Prostate gland (tissue), 2 donors: ENCODE data around the gene NHSL2.

ENCODE experiments used
- POLR2A ChIP-seq: fragments of 450-650 bp; IDR thresholded peaks from one replicate; pipeline ENCODE4 v1.6.1; 2016; ENCODE audit warnings: antibody characterized with exemption, mild to moderate bottlenecking
- TF ChIP-seq, protein P1 (sequence below), 4 experiments: fragments of 200-600 bp in 2 of 4; fragments of 450-650 bp in 2 of 4; sonication (generic) in 2 of 4; IDR thresholded peaks; 1 replicate in 3 of 4; 2 replicates in 1 of 4; pipeline ENCODE4 v1.5.1; 2016 to 2019; ENCODE audit warnings: antibody characterized with exemption in 4 of 4, mild to moderate bottlenecking in 2 of 4, moderate library complexity in 2 of 4

DNA sequence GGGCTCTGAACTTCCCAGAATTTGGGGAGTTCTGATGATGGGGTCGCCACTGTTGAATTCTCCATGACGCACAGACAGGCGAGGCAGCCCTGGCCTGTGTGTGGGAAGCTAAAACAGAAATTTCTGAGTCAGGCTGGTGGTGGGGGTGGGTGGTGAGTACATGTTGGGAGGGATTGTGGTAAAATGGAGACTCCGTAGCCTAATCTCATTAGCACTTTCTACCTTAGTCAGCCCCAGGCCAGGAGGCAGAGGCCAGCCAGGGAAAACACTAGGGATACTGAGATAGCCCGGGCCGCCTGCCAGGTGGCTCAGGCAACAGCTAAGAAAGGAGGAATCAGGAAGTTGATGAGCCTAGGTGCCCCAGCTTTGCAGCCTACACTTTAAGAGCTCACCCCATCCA is 39.3 kb upstream of the NHSL2 start:
- TF ChIP-seq POLR2A, result no peak
- TF ChIP-seq, protein P1, sequence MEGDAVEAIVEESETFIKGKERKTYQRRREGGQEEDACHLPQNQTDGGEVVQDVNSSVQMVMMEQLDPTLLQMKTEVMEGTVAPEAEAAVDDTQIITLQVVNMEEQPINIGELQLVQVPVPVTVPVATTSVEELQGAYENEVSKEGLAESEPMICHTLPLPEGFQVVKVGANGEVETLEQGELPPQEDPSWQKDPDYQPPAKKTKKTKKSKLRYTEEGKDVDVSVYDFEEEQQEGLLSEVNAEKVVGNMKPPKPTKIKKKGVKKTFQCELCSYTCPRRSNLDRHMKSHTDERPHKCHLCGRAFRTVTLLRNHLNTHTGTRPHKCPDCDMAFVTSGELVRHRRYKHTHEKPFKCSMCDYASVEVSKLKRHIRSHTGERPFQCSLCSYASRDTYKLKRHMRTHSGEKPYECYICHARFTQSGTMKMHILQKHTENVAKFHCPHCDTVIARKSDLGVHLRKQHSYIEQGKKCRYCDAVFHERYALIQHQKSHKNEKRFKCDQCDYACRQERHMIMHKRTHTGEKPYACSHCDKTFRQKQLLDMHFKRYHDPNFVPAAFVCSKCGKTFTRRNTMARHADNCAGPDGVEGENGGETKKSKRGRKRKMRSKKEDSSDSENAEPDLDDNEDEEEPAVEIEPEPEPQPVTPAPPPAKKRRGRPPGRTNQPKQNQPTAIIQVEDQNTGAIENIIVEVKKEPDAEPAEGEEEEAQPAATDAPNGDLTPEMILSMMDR (IDR thresholded peaks at IDR 0.05), result no peak
